Measurements from ENCODE around the gene EXPH5. TPM values are rescaled to one million over a fixed set of nuclear protein-coding genes. Genes with fewer than 3 reads are reported as not detected.

EXPH5 gene
- total and polyA plus RNA-seq, 2 donors (not counting 3 experiments of a cell fraction or from before 2014, with no cell fraction given), result 0.03 to 0.09 TPM

DNA sequence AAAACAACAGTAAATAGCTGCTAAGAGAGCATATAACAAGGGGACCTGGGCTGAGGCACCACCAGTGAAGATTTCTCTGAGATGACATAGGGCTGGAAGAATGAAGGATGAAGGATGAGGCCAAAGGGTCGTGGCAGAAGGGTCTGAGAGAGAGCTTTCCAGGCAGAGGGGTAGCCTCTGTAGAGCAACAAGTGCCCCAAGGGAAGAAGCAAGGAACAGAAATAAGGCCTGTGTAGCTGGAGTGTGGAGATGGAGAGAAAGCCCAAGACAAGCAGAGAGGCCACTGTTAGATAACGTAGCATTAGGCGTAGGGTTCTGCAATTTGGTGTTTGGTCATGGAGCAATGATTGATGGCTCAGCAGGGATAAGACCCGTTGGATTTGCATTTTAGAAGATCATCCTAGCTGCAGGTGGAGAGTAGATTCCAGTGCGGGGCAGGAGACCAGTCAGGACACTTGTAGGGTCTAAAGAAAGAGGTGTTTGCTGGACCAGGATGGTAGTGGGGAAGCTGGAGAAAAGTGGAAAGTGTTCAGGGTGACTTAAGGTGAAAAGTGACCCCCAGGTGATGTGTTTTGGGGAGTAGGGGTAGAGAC lies 47.6 kb downstream of the EXPH5 start:
- Histone ChIP-seq H3K4me2 (ENCODE audit: insufficient read depth, low read length) (no peak overlapping the region), H3K4me1 (ENCODE audit: control insufficient read depth, extremely low read depth, insufficient read depth, low read length) (no peaks in the 10 kb centered on the region), H4K20me1 (replicated peaks; ENCODE audit: control insufficient read depth, extremely low read depth, insufficient read depth, low read length) (no peaks in the 10 kb centered on the region), H3K9me3 (replicated peaks; ENCODE audit: control insufficient read depth, insufficient read depth, low read length) (no peaks in the 10 kb centered on the region), H3K27ac (ENCODE audit: insufficient read depth, low read depth, low read length) (no peak overlapping the region), H3K9ac (replicated peaks; ENCODE audit: extremely low read depth, insufficient read depth, low read length) (no peak overlapping the region), H3K9me1 (replicated peaks; ENCODE audit: control insufficient read depth, extremely low read depth, insufficient read depth, low read length) (no peaks in the 10 kb centered on the region), H2AFZ (ENCODE audit: low read depth, low read length) (no peak overlapping the region), H3K36me3 (ENCODE audit: control insufficient read depth in 2 of 2, extremely low read depth in 1 of 2, insufficient read depth in 2 of 2, low read length in 2 of 2) (no peaks in the 10 kb centered on the region), H3K27me3 (ENCODE audit: control insufficient read depth in 2 of 2, insufficient read depth in 2 of 2, low read length in 2 of 2) (no peaks in the 10 kb centered on the region), H3K4me3 (replicated peaks in 1 of 3; ENCODE audit: insufficient read depth in 1 of 3, low read depth in 1 of 3, low read length in 3 of 3) (no peak overlapping the region), H3K79me2 (ENCODE audit: control insufficient read depth, insufficient read depth, low read length) (no peaks in the 10 kb centered on the region)
- BruUV-seq (replicated peaks), result no TSS peak
- FAIRE-seq (no peak), DNase-seq (ENCODE audit: low read depth, low spot score) (no peak)
- ChIA-PET CTCF (no interaction called here), POLR2A (no interaction called here)
- TF ChIP-seq, protein P1, sequence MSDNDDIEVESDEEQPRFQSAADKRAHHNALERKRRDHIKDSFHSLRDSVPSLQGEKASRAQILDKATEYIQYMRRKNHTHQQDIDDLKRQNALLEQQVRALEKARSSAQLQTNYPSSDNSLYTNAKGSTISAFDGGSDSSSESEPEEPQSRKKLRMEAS (IDR thresholded peaks at IDR 0.05; ENCODE audit: insufficient read depth, insufficient read length), result no peak
- TF ChIP-seq MYC (IDR thresholded peaks at IDR 0.05; ENCODE audit: low read depth, low read length) (no peak), FOS (IDR thresholded peaks at IDR 0.05; ENCODE audit: borderline replicate concordance, insufficient read depth, low read length) (no peak), POLR2AphosphoS5 (IDR thresholded peaks at IDR 0.05; ENCODE audit: insufficient read depth, low read depth, low read length) (no peak), JUN (IDR thresholded peaks at IDR 0.05; ENCODE audit: borderline replicate concordance, insufficient read depth, insufficient read length, low read depth) (no peak), EZH2 (IDR thresholded peaks at IDR 0.05; ENCODE audit: borderline replicate concordance, low read depth, low read length, severe bottlenecking) (no peak), GATA2 (IDR thresholded peaks at IDR 0.05; ENCODE audit: insufficient read depth, insufficient read length, low read depth, low read length) (no peak), POLR2A (IDR thresholded peaks at IDR 0.05; ENCODE audit: low read depth, low read length) (no peak)
- TF ChIP-seq, protein P2, sequence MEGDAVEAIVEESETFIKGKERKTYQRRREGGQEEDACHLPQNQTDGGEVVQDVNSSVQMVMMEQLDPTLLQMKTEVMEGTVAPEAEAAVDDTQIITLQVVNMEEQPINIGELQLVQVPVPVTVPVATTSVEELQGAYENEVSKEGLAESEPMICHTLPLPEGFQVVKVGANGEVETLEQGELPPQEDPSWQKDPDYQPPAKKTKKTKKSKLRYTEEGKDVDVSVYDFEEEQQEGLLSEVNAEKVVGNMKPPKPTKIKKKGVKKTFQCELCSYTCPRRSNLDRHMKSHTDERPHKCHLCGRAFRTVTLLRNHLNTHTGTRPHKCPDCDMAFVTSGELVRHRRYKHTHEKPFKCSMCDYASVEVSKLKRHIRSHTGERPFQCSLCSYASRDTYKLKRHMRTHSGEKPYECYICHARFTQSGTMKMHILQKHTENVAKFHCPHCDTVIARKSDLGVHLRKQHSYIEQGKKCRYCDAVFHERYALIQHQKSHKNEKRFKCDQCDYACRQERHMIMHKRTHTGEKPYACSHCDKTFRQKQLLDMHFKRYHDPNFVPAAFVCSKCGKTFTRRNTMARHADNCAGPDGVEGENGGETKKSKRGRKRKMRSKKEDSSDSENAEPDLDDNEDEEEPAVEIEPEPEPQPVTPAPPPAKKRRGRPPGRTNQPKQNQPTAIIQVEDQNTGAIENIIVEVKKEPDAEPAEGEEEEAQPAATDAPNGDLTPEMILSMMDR (IDR thresholded peaks at IDR 0.05; ENCODE audit: extremely low read depth in 1 of 2, insufficient read depth in 1 of 2, low read depth in 1 of 2, low read length in 2 of 2), result no peak
- intact Hi-C loops (cut with micrococcal nuclease), result no loop called here
- dilution Hi-C loops (cut with MboI; ENCODE audit: extremely low pct_ligation_motif_present, low sequenced_read_pairs), result no loop called here
